NCI-H1694 treated with DMSO at 0.1 percent for 48 hours (cell line): ENCODE data around the gene NUDT14.

Source experiments
- DNase-seq: peaks from one replicate; lab custom pipeline; 2025; lab: John Stamatoyannopoulos, UW

The NUDT14 gene

GRCh38 chr14:105180592-105181548, at the start of gene NUDT14:
TSS of gene NUDT14 (minus strand) at chr14:105181312. CDS start at chr14:105181209, 103 bp downstream.
- DNase-seq, result peak; percentile 48

GRCh38 chr14:105229099-105229655, 48.1 kb upstream of the NUDT14 start:
- no peak for DNase-seq

GRCh38 chr14:105228562-105228961, 47.5 kb upstream of the NUDT14 start:
- no peak for DNase-seq

DNA sequence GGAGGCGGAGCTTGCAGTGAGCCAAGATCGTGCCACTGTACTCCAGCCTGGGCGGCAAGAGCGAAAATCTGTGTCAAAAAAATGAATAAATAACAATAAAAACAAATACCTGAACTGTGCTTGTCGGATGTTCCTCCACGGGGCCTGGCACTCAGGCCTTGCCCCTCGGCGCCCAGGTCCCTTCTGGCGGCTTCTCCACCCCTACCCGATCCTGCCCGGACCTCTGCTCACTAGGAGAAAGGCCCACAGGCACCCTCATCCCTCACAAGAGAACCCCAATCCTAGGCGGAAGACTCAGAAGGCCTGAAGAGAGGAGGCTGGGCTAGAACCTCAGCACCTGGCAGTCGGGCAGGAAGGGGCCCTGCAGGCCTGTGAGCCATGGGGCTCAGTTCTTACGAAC, 46.2 kb upstream of the NUDT14 start:
- no peak for DNase-seq

- DNase-seq, result no peak
These were observed 45.1 kb upstream of the NUDT14 start for GRCh38 chr14:105226198-105226597.

- DNase-seq, result no peak
These were observed 43.9 kb upstream of the NUDT14 start for GRCh38 chr14:105224845-105225570.

DNA sequence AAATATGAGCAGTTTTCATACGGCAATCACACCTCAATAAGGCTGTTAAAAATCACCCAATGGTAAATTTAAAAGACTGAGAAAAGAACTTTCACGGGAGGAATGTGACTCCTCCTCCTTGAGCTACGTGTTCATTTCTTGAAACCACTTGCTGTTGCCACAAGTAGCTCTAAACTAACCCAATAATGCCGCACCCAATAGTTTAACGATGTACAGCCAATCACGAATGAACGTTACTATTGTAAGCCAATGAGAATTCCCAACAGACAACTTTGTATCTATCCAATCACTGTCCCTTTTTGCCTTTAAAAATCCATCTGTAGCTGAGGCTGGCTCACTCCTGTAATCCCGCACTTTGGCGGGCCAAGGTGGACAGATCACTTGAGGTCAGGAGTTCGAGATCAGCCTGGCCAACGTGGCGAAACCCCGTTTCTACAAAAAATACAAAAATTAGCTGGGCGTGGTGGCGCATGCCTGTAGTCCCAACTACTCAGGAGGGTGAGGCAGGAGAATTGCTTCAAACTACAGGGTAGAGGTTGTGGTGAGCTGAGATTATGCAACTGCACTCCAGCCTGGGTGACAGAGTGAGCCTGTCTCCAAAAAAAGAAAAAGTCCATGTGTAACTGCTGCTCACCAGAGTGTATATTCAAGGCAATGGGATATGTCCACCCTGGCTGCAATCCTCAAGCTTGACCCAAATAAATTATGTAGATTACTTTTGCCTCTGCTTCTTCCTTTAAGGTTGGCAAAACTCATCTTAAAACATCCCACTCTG, 42.8 kb upstream of the NUDT14 start:
- DNase-seq, result no peak

DNA sequence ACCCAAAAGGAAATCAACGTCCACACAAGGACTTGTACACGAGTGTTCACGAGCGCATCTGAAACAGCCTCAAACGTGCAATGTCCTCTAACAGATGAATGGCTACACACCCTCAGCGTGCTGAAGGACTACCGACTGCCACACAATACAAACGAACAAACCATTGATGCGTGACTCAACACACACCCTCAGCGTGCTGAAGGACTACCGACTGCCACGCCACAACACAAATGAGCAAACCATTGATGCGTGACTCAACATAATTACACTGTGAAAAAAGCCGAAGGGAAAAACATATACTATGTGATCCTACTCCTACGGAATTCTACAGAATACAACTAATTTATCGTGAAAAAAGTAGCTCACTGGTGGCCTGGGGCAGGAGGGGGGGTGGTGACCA, 42.1 kb upstream of the NUDT14 start:
- DNase-seq, result no peak

- DNase-seq, result no peak
These were observed 40.6 kb upstream of the NUDT14 start for GRCh38 chr14:105221598-105222178.

- no peak for DNase-seq
These were observed 39.8 kb upstream of the NUDT14 start for GRCh38 chr14:105220699-105221597.

- no peak for DNase-seq
These were observed 38.6 kb upstream of the NUDT14 start for GRCh38 chr14:105219753-105220152.

- no peak for DNase-seq
These were observed 38.0 kb upstream of the NUDT14 start for GRCh38 chr14:105219043-105219612.

DNA sequence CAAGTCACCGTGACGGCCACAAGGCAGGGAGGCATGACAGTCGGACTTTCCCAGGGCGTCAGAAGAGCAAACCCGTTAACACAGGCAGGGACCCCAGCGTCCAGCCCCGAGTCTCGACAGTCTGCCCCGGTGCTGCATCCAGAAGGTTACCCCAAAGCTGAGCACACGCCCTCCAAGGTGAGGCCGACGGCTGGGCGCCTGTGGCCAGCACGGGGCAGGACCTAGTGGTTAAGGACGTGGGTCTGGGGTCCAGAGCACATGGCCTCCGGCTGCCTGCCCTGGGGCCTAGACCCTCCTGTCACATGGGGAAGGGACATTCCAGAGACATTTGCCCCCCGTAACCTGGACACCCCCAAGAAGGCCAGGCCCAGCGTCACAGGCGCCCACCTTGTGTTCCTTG, 37.5 kb upstream of the NUDT14 start:
- no peak for DNase-seq

- no peak for DNase-seq
These were observed 36.7 kb upstream of the NUDT14 start for GRCh38 chr14:105217774-105218173.

- DNase-seq, result no peak
These were observed 35.6 kb upstream of the NUDT14 start for GRCh38 chr14:105216490-105217247.

- no peak for DNase-seq
These were observed 34.5 kb upstream of the NUDT14 start for GRCh38 chr14:105215602-105216001.

DNA sequence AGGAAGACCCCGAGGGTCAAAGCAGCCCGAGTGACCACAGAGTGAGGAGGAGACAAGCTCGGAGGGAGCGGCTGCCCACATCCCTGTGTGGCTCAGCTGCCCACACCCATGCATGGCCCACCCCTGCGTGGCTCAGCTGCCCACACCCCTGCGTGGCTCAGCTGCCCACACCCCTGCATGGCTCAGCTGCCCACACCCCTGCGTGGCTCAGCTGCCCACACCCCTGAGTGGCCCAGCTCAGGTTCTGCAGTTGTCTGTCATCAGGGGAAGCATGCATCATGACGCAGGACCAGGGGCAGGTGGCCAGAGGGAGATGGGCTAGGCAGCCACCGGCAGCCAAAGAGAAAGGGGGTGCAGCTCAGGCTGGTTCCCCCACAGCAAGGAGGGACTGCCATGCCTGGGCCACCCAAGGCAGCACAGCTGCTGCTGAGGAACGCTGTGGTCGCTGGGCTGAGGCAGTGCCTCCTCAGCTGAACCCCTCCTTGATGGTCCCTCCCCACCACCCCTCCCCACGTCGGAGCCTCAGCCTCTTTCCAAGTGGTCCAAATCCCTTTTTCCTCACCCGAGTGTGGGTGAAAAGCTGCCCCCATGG, 33.3 kb upstream of the NUDT14 start:
- DNase-seq, result no peak

- no peak for DNase-seq
These were observed 32.2 kb upstream of the NUDT14 start for GRCh38 chr14:105213361-105213760.
